Measurements from ENCODE around the gene PAX6.

Gene PAX6

DNA sequence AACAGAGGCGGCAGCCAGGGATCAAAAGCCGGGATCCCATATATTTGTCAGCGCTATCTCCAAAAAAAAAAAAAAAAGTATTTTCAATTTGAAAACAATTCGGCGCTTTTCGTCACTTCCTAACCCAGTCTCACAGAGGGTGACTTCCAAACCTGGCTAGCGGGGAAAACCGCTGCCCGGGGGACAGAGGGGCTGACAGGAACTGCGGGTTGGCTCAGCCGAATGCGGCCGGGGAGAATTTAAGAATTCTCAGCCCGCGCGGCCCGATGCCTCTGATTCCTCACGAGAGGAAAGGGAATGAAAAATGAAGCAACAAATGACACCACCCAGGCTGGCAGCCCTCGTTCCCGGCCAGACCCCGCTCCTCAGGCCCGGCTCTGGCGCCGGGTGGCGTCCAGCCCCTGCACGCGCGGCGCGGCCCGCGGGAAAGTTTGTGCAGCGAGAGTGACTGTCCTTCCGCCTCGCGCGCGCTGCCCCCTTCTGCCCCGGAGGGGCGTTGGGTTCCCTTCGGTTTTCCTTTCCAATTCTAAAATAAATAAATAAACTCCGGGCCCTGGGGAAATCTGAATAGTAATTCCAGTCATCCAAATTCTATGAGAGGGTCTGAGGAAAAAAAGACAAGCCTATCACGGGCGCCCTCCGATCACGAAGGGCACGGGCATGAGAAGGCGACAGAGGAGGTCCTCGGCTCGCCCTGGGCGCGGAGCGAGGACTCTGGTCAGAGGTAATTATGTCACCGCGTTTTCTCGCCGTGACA, 4.8 kb upstream of the PAX6 start:
- TF ChIP-seq, protein P1, sequence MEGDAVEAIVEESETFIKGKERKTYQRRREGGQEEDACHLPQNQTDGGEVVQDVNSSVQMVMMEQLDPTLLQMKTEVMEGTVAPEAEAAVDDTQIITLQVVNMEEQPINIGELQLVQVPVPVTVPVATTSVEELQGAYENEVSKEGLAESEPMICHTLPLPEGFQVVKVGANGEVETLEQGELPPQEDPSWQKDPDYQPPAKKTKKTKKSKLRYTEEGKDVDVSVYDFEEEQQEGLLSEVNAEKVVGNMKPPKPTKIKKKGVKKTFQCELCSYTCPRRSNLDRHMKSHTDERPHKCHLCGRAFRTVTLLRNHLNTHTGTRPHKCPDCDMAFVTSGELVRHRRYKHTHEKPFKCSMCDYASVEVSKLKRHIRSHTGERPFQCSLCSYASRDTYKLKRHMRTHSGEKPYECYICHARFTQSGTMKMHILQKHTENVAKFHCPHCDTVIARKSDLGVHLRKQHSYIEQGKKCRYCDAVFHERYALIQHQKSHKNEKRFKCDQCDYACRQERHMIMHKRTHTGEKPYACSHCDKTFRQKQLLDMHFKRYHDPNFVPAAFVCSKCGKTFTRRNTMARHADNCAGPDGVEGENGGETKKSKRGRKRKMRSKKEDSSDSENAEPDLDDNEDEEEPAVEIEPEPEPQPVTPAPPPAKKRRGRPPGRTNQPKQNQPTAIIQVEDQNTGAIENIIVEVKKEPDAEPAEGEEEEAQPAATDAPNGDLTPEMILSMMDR (IDR thresholded peaks at IDR 0.05; ENCODE audit: control insufficient read depth, insufficient read depth, low read depth, low read length, missing control alignments) = no peak
- no peak overlapping the region; the same call in 1 of the 2 replicates for H3K4me3 ChIP-seq (ENCODE audit: control insufficient read depth, low read depth, low read length)
- DNase-seq (ENCODE audit: low read depth) = no peak

DNA sequence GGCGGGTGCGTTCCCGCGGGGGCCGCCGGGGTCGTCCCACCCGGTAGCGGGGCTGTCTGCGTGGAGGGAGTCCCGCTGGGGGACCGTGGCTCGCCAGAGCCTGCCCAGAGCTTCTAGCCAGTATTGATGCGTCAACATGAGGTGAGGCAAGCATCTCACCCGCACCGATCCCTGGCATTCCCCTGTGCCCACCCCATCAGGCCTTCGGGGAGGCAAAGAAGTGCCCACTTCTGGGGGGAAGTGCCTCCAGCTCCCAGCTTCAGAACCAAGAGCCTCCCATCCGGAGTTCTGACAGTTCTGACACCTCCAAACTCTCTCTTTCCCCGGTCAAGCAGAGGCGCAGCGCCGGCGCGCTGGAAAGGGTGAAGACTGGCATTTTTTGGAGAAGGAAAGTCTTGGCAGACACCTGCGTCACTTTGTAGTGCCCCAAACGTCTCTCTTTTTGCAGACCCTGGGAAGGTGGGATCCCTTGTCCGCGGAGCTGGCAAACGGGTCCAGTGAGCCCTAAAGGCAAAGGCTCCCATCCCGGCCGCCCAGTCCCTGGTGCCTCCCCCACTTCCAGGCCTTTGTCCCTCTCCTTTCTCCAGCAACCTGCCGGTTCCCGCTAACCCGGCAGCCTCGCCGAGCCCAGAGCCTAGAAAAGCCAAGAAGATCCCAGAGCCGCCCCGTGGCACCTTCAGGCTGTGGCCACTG, 3.2 kb upstream of the PAX6 start:
- no peak for DNase-seq (ENCODE audit: low read depth)
- TF ChIP-seq, protein P1 (IDR thresholded peaks at IDR 0.05; ENCODE audit: control insufficient read depth, insufficient read depth, low read depth, low read length, missing control alignments) = no peak
- no peak overlapping the region for H3K4me3 ChIP-seq (ENCODE audit: control insufficient read depth, low read depth, low read length)

DNA sequence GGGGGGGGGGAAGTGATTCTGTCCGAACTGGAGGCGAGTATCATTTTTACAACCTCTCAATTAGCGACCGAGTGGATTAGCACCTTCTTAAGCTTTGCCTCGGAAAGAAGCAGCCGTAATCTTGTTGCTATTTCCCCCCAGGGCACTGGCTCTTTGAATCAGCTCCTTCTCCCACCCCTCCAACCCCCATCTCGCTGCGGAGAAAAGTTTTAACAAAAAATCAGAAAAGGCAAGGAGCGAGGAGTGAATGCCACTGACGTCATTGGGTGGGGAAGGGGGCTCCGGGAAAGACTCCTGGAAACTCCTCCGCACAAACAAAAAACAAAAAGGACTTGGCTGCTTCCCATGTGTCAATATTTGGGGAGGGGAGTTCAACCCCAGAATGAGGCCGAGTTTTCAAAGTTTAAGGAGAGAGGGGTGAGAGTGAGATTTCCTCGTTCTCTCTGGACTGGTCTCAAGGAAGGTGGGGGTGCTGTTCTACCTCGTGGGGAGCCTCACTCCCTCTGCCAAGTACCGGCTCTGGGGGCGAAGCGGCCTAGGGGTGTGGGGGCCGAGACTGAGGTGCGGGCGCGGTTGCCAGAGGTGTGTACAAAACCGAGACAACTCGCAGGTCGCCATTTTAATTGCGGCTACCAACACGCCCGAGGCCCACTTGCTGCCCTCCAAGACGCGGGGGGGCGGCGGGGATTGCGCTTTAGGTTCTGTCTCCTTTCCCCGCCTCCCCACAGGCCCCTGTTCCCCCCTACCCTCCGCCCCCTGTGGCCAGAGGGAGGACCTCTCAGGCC, 2.5 kb upstream of the PAX6 start:
- H3K4me3 ChIP-seq (ENCODE audit: control insufficient read depth, low read depth, low read length) = peak overlapping the region; percentile 43
- DNase-seq (ENCODE audit: low read depth) = no peak
- TF ChIP-seq, protein P1 (IDR thresholded peaks at IDR 0.05; ENCODE audit: control insufficient read depth, insufficient read depth, low read depth, low read length, missing control alignments) = no peak

DNA sequence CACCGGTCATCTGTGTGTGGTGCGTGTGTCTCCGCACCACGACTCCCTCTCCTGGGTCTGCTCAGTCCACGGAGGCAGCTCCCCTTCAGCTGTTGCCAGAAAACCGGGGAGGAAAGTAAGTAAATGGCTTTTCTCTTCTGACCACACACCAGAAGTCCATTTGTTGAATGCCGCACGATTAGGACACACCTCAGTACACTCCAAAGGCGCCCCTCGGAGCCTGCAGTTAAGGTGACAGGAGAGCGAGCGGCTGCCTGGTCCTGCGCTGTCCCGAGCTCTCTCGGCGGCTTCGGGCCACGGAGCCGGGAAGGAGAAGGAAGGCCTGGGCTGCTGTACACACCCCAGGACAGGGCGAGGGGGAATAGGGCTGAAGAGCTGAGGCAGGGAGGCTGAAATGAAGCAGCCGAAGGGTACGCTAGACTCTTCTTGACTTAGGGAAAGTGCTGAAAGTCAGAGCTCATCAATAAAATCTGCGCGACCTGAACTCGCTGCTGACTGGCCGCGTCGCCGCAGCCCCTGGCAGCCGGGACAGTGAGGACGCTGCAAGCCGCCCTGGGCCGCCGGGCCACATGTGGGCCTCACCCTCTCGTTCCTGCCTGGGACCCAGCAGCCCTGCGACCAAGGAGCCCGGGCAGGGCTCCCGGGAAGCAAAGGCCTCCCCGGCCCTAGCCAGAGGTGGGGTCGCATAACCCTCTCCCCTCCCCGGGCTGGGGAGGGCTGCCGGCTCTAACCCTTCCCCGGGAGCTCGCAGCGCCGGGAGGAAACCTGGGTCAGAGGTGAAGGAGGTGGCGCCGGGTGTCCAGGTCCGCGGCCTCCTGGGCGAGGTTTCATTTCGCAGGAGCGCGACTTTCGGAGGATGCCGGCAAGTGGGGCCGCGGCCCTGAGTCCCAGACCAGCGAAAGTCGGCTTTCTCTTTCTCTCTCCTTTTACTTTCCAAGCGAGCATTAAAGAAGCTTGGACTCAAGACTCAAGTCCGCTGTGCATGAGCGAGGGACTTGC, 1.6 kb upstream of the PAX6 start:
- no peak for DNase-seq (ENCODE audit: low read depth)
- TF ChIP-seq, protein P1 (IDR thresholded peaks at IDR 0.05; ENCODE audit: control insufficient read depth, insufficient read depth, low read depth, low read length, missing control alignments) = no peak
- H3K4me3 ChIP-seq (ENCODE audit: control insufficient read depth, low read depth, low read length) = peak overlapping the region; percentile 43

DNA sequence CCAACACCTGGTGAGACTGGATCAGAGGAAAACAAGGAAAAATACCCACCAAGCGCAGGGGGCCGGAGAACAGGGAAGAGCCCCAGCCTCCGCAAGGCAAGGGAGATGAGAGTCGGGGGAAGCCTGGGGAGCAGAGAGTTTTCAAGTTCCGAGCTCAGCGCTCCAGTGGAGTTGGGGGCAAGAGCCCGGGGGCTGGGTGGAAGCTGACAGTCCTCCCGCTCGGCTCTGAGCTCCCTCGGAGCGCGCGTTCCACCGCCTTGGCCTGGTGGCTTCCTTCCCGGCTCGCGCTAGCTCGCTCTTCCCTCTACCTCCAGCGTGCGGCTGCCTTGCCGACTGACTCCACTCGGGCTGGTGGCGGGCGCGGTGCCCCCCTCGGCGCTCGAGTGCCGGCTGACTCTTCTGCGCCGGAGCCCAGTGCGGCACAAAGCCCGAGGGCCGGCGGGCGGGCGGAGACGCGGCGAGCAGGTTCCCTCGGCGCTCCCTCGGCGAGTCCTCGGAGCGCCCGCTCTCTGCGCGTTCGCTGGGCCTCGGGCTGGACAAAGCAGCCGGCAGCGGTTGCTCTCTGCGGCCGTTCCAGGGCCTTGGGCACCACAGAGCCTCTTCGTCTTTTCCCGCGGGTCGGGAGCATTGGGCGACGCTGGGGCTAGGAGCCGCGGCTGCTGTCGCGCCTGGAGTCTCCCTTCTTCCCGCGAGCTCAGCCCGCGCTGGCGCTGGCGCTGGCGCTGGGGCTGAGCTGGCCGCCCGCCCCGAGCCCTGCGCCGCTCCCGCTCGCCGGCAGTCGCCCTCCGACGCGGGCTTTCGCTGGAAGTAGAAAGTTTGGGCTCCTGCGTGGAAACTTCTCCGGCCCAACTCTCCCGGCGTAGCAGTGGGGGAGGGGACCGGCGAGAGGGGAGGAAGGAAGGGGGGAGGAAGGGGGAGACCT, 1.0 kb downstream of the PAX6 start:
- H3K4me3 ChIP-seq (ENCODE audit: control insufficient read depth, low read depth, low read length) = peak overlapping the region; percentile 17
- TF ChIP-seq, protein P1 (IDR thresholded peaks at IDR 0.05; ENCODE audit: control insufficient read depth, insufficient read depth, low read depth, low read length, missing control alignments) = no peak
- no peak for DNase-seq (ENCODE audit: low read depth)
